H1 (cell line): ENCODE results near the gene CDC123. TPM values are rescaled to one million over a fixed set of nuclear protein-coding genes. Genes with fewer than 3 reads are reported as not detected.

Source experiments
- CTCF ChIA-PET: fragments of 300-600 bp; sonication (Branson Sonifier 250); formaldehyde crosslinking; loops from one replicate; lab custom pipeline; 2021; ENCODE audit not compliant: partially characterized antibody; lab: Charles Lee
- POLR2A ChIA-PET: fragments of 300-600 bp; sonication (Branson Sonifier 250); formaldehyde crosslinking; loops from one replicate; lab custom pipeline; 2021; ENCODE audit warnings: inconsistent platforms; ENCODE audit not compliant: partially characterized antibody; lab: Charles Lee
- DNase-seq, 2 experiments: peaks; one replicate each; pipeline versions ENCODE4 v3.0.0 to v3.0.0-alpha.2; 2010 to 2022; ENCODE audit warnings: low spot score in 2 of 2, low read depth in 1 of 2, mixed read lengths in 1 of 2
- FAIRE-seq: peaks from 2 replicates; lab custom pipeline; 2011; peaks lifted over from hg19 to GRCh38; lab: Jason Lieb, UNC
- H2AFZ ChIP-seq: 2 replicates; pipeline ENCODE4 v1.8.1; 2012; ENCODE audit warnings: low read length, inconsistent platforms
- H2AK5ac ChIP-seq: 2 replicates; pipeline ENCODE4 v1.6.1; 2013; ENCODE audit warnings: low read depth, low read length
- H2BK120ac ChIP-seq: replicated peaks from 2 replicates; pipeline ENCODE3; 2013; ENCODE audit warnings: low read depth, low read length, inconsistent platforms
- H2BK12ac ChIP-seq: 2 replicates; pipeline ENCODE4 v1.6.1; 2013; ENCODE audit warnings: low read depth, low read length
- H2BK15ac ChIP-seq: 2 replicates; pipeline ENCODE4 v1.6.1; 2013; ENCODE audit warnings: low read length
- H2BK20ac ChIP-seq: 2 replicates; pipeline ENCODE4 v1.6.1; 2013; ENCODE audit warnings: low read length
- H2BK5ac ChIP-seq: 2 replicates; pipeline ENCODE4 v1.6.1; 2013; ENCODE audit warnings: low read depth, low read length
- H3K14ac ChIP-seq: 2 replicates; pipeline ENCODE4 v1.6.1; 2013; ENCODE audit warnings: inconsistent platforms; ENCODE audit not compliant: insufficient read length
- H3K18ac ChIP-seq: 2 replicates; pipeline ENCODE4 v1.6.1; 2013; ENCODE audit warnings: low read length; ENCODE audit errors: extremely low read depth
- H3K23ac ChIP-seq: 2 replicates; pipeline ENCODE4 v1.6.1; 2013; ENCODE audit warnings: inconsistent platforms; ENCODE audit not compliant: insufficient read length
- H3K23me2 ChIP-seq: 2 replicates; pipeline ENCODE4 v1.6.1; 2013; ENCODE audit warnings: low read depth, low read length
- H3K27ac ChIP-seq: 2 replicates; pipeline ENCODE4 v1.6.1; 2011; ENCODE audit warnings: low read depth, low read length, inconsistent platforms
- H3K27me3 ChIP-seq, 4 experiments: replicated peaks in 1 of 4; 1 replicate in 1 of 4; 2 replicates in 3 of 4; pipeline versions ENCODE4 v1.6.1 to v1.8.1; 2011 to 2013; ENCODE audit warnings: low read length in 3 of 4, mild to moderate bottlenecking in 3 of 4, inconsistent platforms in 2 of 4, mixed read lengths in 2 of 4, moderate library complexity in 1 of 4; ENCODE audit not compliant: control insufficient read depth in 3 of 4, insufficient read depth in 3 of 4; ENCODE audit errors: extremely low read depth in 1 of 4
- H3K36me3 ChIP-seq, 4 experiments: 2 replicates each; pipeline versions ENCODE4 v1.6.1 to v1.8.1; 2011 to 2013; ENCODE audit warnings: mild to moderate bottlenecking in 4 of 4, low read length in 3 of 4, moderate library complexity in 2 of 4, control low read depth in 1 of 4, inconsistent platforms in 1 of 4; ENCODE audit not compliant: insufficient read depth in 4 of 4, control insufficient read depth in 2 of 4
- H3K4ac ChIP-seq: replicated peaks from 2 replicates; pipeline ENCODE3; 2013; ENCODE audit warnings: low read length, low read depth, mixed read lengths, inconsistent platforms; ENCODE audit not compliant: insufficient read length
- H3K4me1 ChIP-seq, 4 experiments: replicated peaks in 1 of 4; 1 replicate in 1 of 4; 2 replicates in 3 of 4; pipeline versions ENCODE4 v1.6.1 to v1.8.1; 2011 to 2013; ENCODE audit warnings: low read length in 3 of 4, inconsistent platforms in 2 of 4, mixed read lengths in 1 of 4; ENCODE audit not compliant: insufficient read depth in 4 of 4, control insufficient read depth in 3 of 4
- H3K4me2 ChIP-seq, 2 experiments: 2 replicates each; pipeline versions ENCODE4 v1.6.1 to v1.8.1; 2011 to 2013; ENCODE audit warnings: low read depth in 2 of 2, low read length in 2 of 2, control low read depth in 1 of 2, inconsistent platforms in 1 of 2, mild to moderate bottlenecking in 1 of 2; ENCODE audit not compliant: insufficient read depth in 1 of 2
- H3K4me3 ChIP-seq, 4 experiments: fragments of 200-600, 300-600 bp in 1 of 4; sonication (generic), shearing (Covaris generic), sonication (Bioruptor Twin) in 1 of 4; 2 replicates each; pipeline versions ENCODE4 v1.5.1 to v1.8.1; 2011 to 2016; ENCODE audit warnings: low read length in 4 of 4, low read depth in 3 of 4, control low read depth in 2 of 4, inconsistent platforms in 2 of 4, mild to moderate bottlenecking in 2 of 4, mixed read lengths in 1 of 4, moderate library complexity in 1 of 4; ENCODE audit not compliant: insufficient read depth in 2 of 4; ENCODE audit errors: extremely low read depth in 1 of 4
- H3K56ac ChIP-seq: replicated peaks from 2 replicates; pipeline ENCODE3; 2013; ENCODE audit warnings: low read depth, mild to moderate bottlenecking, mixed read lengths, low read length, inconsistent platforms; ENCODE audit not compliant: insufficient read length
- H3K79me1 ChIP-seq: 2 replicates; pipeline ENCODE4 v1.6.1; 2013; ENCODE audit warnings: low read depth, low read length, control low read depth
- H3K79me2 ChIP-seq, 2 experiments: 2 replicates each; pipeline versions ENCODE4 v1.6.1 to v1.8.1; 2012 to 2013; ENCODE audit warnings: low read length in 2 of 2, mild to moderate bottlenecking in 2 of 2, inconsistent platforms in 1 of 2; ENCODE audit not compliant: insufficient read depth in 2 of 2, control insufficient read depth in 1 of 2
- H3K9ac ChIP-seq, 4 experiments: replicated peaks in 1 of 4; 1 replicate in 1 of 4; 2 replicates in 3 of 4; pipeline versions ENCODE4 v1.6.1 to v1.8.1; 2011 to 2013; ENCODE audit warnings: low read depth in 3 of 4, low read length in 3 of 4, control low read depth in 2 of 4, mild to moderate bottlenecking in 2 of 4, moderate library complexity in 2 of 4, inconsistent platforms in 1 of 4; ENCODE audit errors: extremely low read depth in 1 of 4
- H3K9me3 ChIP-seq, 2 experiments: 2 replicates each; pipeline versions ENCODE4 v1.6.1 to v1.8.1; 2012 to 2013; ENCODE audit warnings: mild to moderate bottlenecking in 2 of 2, moderate library complexity in 2 of 2, control low read depth in 1 of 2, inconsistent platforms in 1 of 2, low read depth in 1 of 2, low read length in 1 of 2, mixed read lengths in 1 of 2; ENCODE audit not compliant: insufficient read depth in 2 of 2
- H4K20me1 ChIP-seq, 2 experiments: replicated peaks in 1 of 2; 2 replicates each; pipeline versions ENCODE3 to v1.8.1; 2011 to 2013; ENCODE audit warnings: inconsistent platforms in 2 of 2, low read length in 2 of 2, mild to moderate bottlenecking in 1 of 2; ENCODE audit not compliant: insufficient read depth in 2 of 2, control insufficient read depth in 1 of 2
- H4K5ac ChIP-seq: 2 replicates; pipeline ENCODE4 v1.6.1; 2013; ENCODE audit warnings: low read length, low read depth, mixed read lengths, inconsistent platforms; ENCODE audit not compliant: insufficient read length
- H4K8ac ChIP-seq: 2 replicates; pipeline ENCODE4 v1.8.0; 2013; ENCODE audit warnings: mild to moderate bottlenecking, moderate library complexity, low read length, inconsistent platforms; ENCODE audit not compliant: insufficient read depth; ENCODE audit errors: extremely low read depth
- H4K91ac ChIP-seq: replicated peaks from 2 replicates; pipeline ENCODE3; 2013; ENCODE audit warnings: low read length, mixed read lengths, inconsistent platforms; ENCODE audit not compliant: insufficient read length
- CBX8 ChIP-seq: fragments of 300-800, 300-1000 bp; sonication (generic); IDR thresholded peaks from 2 replicates; pipeline ENCODE4 v1.7.1; 2016; ENCODE audit warnings: low read depth, low read length, borderline replicate concordance
- CEBPB ChIP-seq: IDR thresholded peaks from 2 replicates; pipeline ENCODE4 v1.6.1; 2012; ENCODE audit warnings: low read depth, low read length
- E2F6 ChIP-seq: IDR thresholded peaks from 2 replicates; pipeline ENCODE4 v1.6.1; 2012; ENCODE audit warnings: inconsistent platforms
- EGR1 ChIP-seq: IDR thresholded peaks from 2 replicates; pipeline ENCODE4 v1.6.1; 2011; ENCODE audit warnings: low read depth, low read length, borderline replicate concordance
- FOSL1 ChIP-seq: IDR thresholded peaks from 2 replicates; pipeline ENCODE4 v1.6.1; 2011; ENCODE audit warnings: mild to moderate bottlenecking, low read depth, low read length, moderate library complexity; ENCODE audit not compliant: insufficient read depth
- JUN ChIP-seq: IDR thresholded peaks from 2 replicates; pipeline ENCODE4 v1.6.1; 2011; ENCODE audit warnings: low read depth, mild to moderate bottlenecking, improper control_type of control experiment, low read length
- KDM1A ChIP-seq: fragments of 200-600, 300-600 bp; sonication (generic); IDR thresholded peaks from 2 replicates; pipeline ENCODE4 v1.7.1; 2016; ENCODE audit warnings: mild to moderate bottlenecking, low read length, borderline replicate concordance
- NANOG ChIP-seq: IDR thresholded peaks from 2 replicates; pipeline ENCODE4 v1.6.1; 2011; ENCODE audit warnings: low read length, low read depth, mild to moderate bottlenecking, inconsistent platforms; ENCODE audit not compliant: insufficient read depth, poor library complexity, severe bottlenecking
- POLR2A ChIP-seq, 2 experiments: IDR thresholded peaks; 1 replicate in 1 of 2; 2 replicates in 1 of 2; pipeline ENCODE4 v1.6.1; 2011; ENCODE audit warnings: low read depth in 2 of 2, low read length in 2 of 2, mild to moderate bottlenecking in 2 of 2; ENCODE audit errors: control extremely low read depth in 1 of 2
- YY1 ChIP-seq: IDR thresholded peaks from 2 replicates; pipeline ENCODE4 v1.6.1; 2011; ENCODE audit warnings: low read depth, mild to moderate bottlenecking, low read length
- ZNF274 ChIP-seq: IDR thresholded peaks from 2 replicates; pipeline ENCODE4 v1.7.0; 2012; ENCODE audit warnings: low read length, borderline replicate concordance; ENCODE audit errors: extremely low read depth
- WGBS, 2 experiments: shearing (Covaris generic) in 1 of 2; methylation state at CpG; one replicate each; pipeline versions ENCODE4 v1.1.6 to v1.1.7; 2013 to 2015; ENCODE audit warnings: low lambda C conversion rate in 2 of 2, mixed read lengths in 2 of 2, inconsistent platforms in 1 of 2, low coverage in 1 of 2, missing lambda C conversion rate in 1 of 2; ENCODE audit not compliant: insufficient replicate concordance in 2 of 2, insufficient coverage in 1 of 2, insufficient read length in 1 of 2; ENCODE audit errors: extremely low coverage in 1 of 2, missing lambda C conversion rate in 1 of 2; 5-methylcytosine and 5-hydroxymethylcytosine counted together
- polyA plus RNA-seq, 7 experiments: library from polyadenylated mRNA; depleted of rRNA in 3 of 7; stranded (reverse) in 5 of 7; unstranded in 2 of 7; fragments of >200 nt in 5 of 7; fragments of 200-250 nt in 2 of 7; gene quantifications; 1 replicate in 5 of 7; 2 replicates in 1 of 7; 4 replicates in 1 of 7; pipeline versions ENCODE4 v1.2.1 to v1.2.3, GENCODE V29; 2011 to 2013; ENCODE audit warnings: missing spikeins in 2 of 7, mixed read lengths in 2 of 7
- total RNA-seq: library from RNA; stranded (reverse); fragmentation: NEBNext Ultra II Directional; extraction: Animal tissue kit (Norgen Biotek cat#: 25700); gene quantifications from 2 replicates; pipeline ENCODE4 v1.2.1, GENCODE V29; 2021
- TF ChIP-seq, protein P1 (sequence below): IDR thresholded peaks from 2 replicates; pipeline ENCODE4 v1.6.1; 2011; ENCODE audit warnings: low read length, improper control_type of control experiment
- TF ChIP-seq, protein P2 (sequence below): IDR thresholded peaks from 2 replicates; pipeline ENCODE4 v1.6.1; 2012; ENCODE audit warnings: inconsistent platforms

The CDC123 gene
- total and polyA plus RNA-seq, 2 of the 8 experiments (the other 6 are each of a cell fraction or from before 2014, with no cell fraction given): 115 to 202 TPM

- Histone ChIP-seq H2BK5ac (no peak overlapping the region), H4K8ac (no peak overlapping the region), H3K4ac (no peak overlapping the region), H2BK15ac (no peak overlapping the region), H2AK5ac (no peak overlapping the region), H3K9ac (no peak overlapping the region), H4K5ac (no peak overlapping the region), H2AFZ (no peak overlapping the region), H3K14ac (no peak overlapping the region), H2BK20ac (no peak overlapping the region), H3K27me3 (no peaks in the 10 kb centered on the region), H4K91ac (no peak overlapping the region), H3K4me1 (no peaks in the 10 kb centered on the region), H2BK12ac (no peak overlapping the region), H3K79me1 (peaks cover 8% of the 10 kb centered on the region), H3K79me2 (peaks cover 0 to 66% of the 10 kb centered on the region in 2 experiments; a peak in 3 of 4 replicates), H3K27ac (no peak overlapping the region), H3K23ac (no peak overlapping the region), H2BK120ac (no peak overlapping the region), H3K56ac (no peak overlapping the region), H3K36me3 (peaks cover 8 to 58% (median 40%) of the 10 kb centered on the region in 4 experiments; a peak in 7 of 8 replicates), H4K20me1 (peaks cover 8 to 11% of the 10 kb centered on the region in 2 experiments), H3K18ac (no peak overlapping the region), H3K4me2 (no peak overlapping the region), H3K23me2 (no peaks in the 10 kb centered on the region), H3K4me3 (no peak overlapping the region), H3K9me3 (0 out of 4 replicates have a peak, but pooled peaks cover 0 to 2% of the 10 kb centered on the region in 2 experiments)
- POLR2A ChIA-PET: no interaction called here
- CTCF ChIA-PET: no interaction called here
- WGBS, 2 experiments: 74% methylated on average over 3 of the region's 3 CpGs; no CpG with 5 or more reads in 1 of the 2 experiments
- FAIRE-seq: no peak
- no peak for DNase-seq
- TF ChIP-seq EGR1 (no peak), E2F6 (no peak), JUN (no peak), KDM1A (no peak), FOSL1 (no peak), ZNF274 (no peak), NANOG (no peak), POLR2A (IDR thresholded peaks at IDR 0.05; ENCODE audit: control extremely low read depth in 1 of 2, low read depth in 2 of 2, low read length in 2 of 2) (no peak), YY1 (no peak), CEBPB (no peak), CBX8 (no peak)
- TF ChIP-seq, protein P1, sequence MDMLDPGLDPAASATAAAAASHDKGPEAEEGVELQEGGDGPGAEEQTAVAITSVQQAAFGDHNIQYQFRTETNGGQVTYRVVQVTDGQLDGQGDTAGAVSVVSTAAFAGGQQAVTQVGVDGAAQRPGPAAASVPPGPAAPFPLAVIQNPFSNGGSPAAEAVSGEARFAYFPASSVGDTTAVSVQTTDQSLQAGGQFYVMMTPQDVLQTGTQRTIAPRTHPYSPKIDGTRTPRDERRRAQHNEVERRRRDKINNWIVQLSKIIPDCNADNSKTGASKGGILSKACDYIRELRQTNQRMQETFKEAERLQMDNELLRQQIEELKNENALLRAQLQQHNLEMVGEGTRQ: no peak
- TF ChIP-seq, protein P2, sequence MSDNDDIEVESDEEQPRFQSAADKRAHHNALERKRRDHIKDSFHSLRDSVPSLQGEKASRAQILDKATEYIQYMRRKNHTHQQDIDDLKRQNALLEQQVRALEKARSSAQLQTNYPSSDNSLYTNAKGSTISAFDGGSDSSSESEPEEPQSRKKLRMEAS: no peak
These were observed 11.1 kb downstream of the CDC123 start for GRCh38 chr10:12207114-12207513.
